Subcutaneous abdominal adipose tissue (tissue), 5 donors: ENCODE measurements around the gene SIVA1.

Experiments
- H3K27ac ChIP-seq: one replicate; pipeline ENCODE4 v1.7.0; 2013; ENCODE audit warnings: low read depth, mild to moderate bottlenecking, inconsistent platforms, low read length, moderate library complexity
- H3K27me3 ChIP-seq, 5 donors: one replicate each; pipeline ENCODE4 v1.7.0; 2013; ENCODE audit warnings: low read length in 5 of 5, inconsistent platforms in 1 of 5; ENCODE audit not compliant: control insufficient read depth in 5 of 5, insufficient read depth in 4 of 5
- H3K36me3 ChIP-seq, 5 donors: one replicate each; pipeline ENCODE4 v1.7.0; 2013; ENCODE audit warnings: low read length in 5 of 5; ENCODE audit not compliant: control insufficient read depth in 5 of 5, insufficient read depth in 5 of 5
- H3K4me1 ChIP-seq, 5 donors: one replicate each; pipeline ENCODE4 v1.7.0; 2013; ENCODE audit warnings: low read length in 5 of 5, mild to moderate bottlenecking in 3 of 5, moderate library complexity in 1 of 5; ENCODE audit not compliant: control insufficient read depth in 5 of 5, insufficient read depth in 5 of 5
- H3K4me3 ChIP-seq, 5 donors: one replicate each; pipeline ENCODE4 v1.7.0; 2013; ENCODE audit warnings: low read length in 5 of 5, low read depth in 1 of 5
- H3K9ac ChIP-seq, 5 donors: one replicate each; pipeline ENCODE4 v1.7.0; 2013; ENCODE audit warnings: low read length in 5 of 5, mild to moderate bottlenecking in 4 of 5, moderate library complexity in 3 of 5
- H3K9me3 ChIP-seq, 5 donors: one replicate each; pipeline ENCODE4 v1.7.0; 2013; ENCODE audit warnings: low read length in 5 of 5; ENCODE audit not compliant: control insufficient read depth in 5 of 5
- donor health status: healthy.
- donor health status: healthy.
- donor health status: healthy.
- donor health status: healthy.
- donor health status: healthy.

The SIVA1 gene

GRCh38 chr14:104719343-104719742 is 33.6 kb upstream of the SIVA1 start:
- Histone ChIP-seq H3K4me3 (no peak overlapping the region), H3K9ac (no peak overlapping the region), H3K4me1 (peaks cover 0 to 38% (median 29%) of the 10 kb centered on the region in 5 donors), H3K36me3 (peaks cover 0 to 68% (median 55%) of the 10 kb centered on the region in 5 donors), H3K9me3 (no peaks in the 10 kb centered on the region), H3K27me3 (no peaks in the 10 kb centered on the region), H3K27ac (no peak overlapping the region)

- no peak overlapping the region for H3K9ac ChIP-seq
- peaks cover 0 to 45% (median 33%) of the 10 kb centered on the region in 5 donors for H3K36me3 ChIP-seq
Observed at GRCh38 chr14:104721505-104722431, 31.2 kb upstream of the SIVA1 start.

GRCh38 chr14:104722938-104723650 is 29.9 kb upstream of the SIVA1 start:
- Histone ChIP-seq H3K9ac (no peak overlapping the region), H3K27me3 (no peaks in the 10 kb centered on the region), H3K4me3 (peak overlapping the region in 3 of 5 donors; percentile 65 to 78 (median 73)), H3K4me1 (peaks cover 0 to 62% (median 48%) of the 10 kb centered on the region in 5 donors), H3K27ac (no peak overlapping the region), H3K9me3 (no peaks in the 10 kb centered on the region), H3K36me3 (peaks cover 0 to 33% (median 28%) of the 10 kb centered on the region in 5 donors)

More at GRCh38 chr14:104721505-104722431, 31.2 kb upstream of the SIVA1 start:
- Histone ChIP-seq H3K27ac (no peak overlapping the region), H3K4me1 (peaks cover 0 to 62% (median 53%) of the 10 kb centered on the region in 5 donors), H3K27me3 (no peaks in the 10 kb centered on the region), H3K9me3 (no peaks in the 10 kb centered on the region), H3K4me3 (no peak overlapping the region)

GRCh38 chr14:104723651-104724406 is 29.1 kb upstream of the SIVA1 start, which contains the start of gene ADSS1:
Gene ADSS1 (plus strand): TSS chr14:104724229. CDS start chr14:104724271, 42 bp downstream.
- Histone ChIP-seq H3K9ac (peak within 1 kb of the TSS in 4 of 5 donors; percentile 37 to 72 (median 52)), H3K27me3 (no peaks in the 10 kb centered on the region), H3K4me3 (peak within 1 kb of the TSS; percentile 35 to 78 (median 67)), H3K9me3 (no peaks in the 10 kb centered on the region), H3K4me1 (peaks cover 0 to 55% (median 41%) of the 10 kb centered on the region in 5 donors), H3K27ac (peak within 1 kb of the TSS; percentile 46), H3K36me3 (peaks cover 0 to 29% (median 24%) of the 10 kb centered on the region in 5 donors)

- Histone ChIP-seq H3K27me3 (no peaks in the 10 kb centered on the region), H3K36me3 (peaks cover 0 to 23% (median 17%) of the 10 kb centered on the region in 5 donors), H3K9ac (peak overlapping the region in 3 of 5 donors; percentile 47 to 72 (median 57)), H3K4me1 (peaks cover 0 to 51% (median 36%) of the 10 kb centered on the region in 5 donors), H3K9me3 (no peaks in the 10 kb centered on the region), H3K4me3 (peak overlapping the region; percentile 35 to 78 (median 61)), H3K27ac (peak overlapping the region; percentile 46)
Observed at GRCh38 chr14:104724407-104724980, 28.5 kb upstream of the SIVA1 start.

- Histone ChIP-seq H3K36me3 (peaks cover 0 to 16% (median 10%) of the 10 kb centered on the region in 5 donors), H3K9ac (peak overlapping the region in 3 of 5 donors; percentile 47 to 72 (median 57)), H3K27ac (peak overlapping the region; percentile 46), H3K27me3 (no peaks in the 10 kb centered on the region), H3K4me1 (peaks cover 0 to 51% (median 36%) of the 10 kb centered on the region in 5 donors), H3K9me3 (no peaks in the 10 kb centered on the region), H3K4me3 (peak overlapping the region in 4 of 5 donors; percentile 27 to 78 (median 63))
Observed at GRCh38 chr14:104724981-104725771, 27.8 kb upstream of the SIVA1 start.

- Histone ChIP-seq H3K36me3 (peaks cover 0 to 10% (median 9%) of the 10 kb centered on the region in 5 donors), H3K27me3 (no peaks in the 10 kb centered on the region), H3K9ac (no peak overlapping the region), H3K27ac (no peak overlapping the region), H3K9me3 (no peaks in the 10 kb centered on the region), H3K4me3 (peak overlapping the region in 2 of 5 donors; percentile 65 to 78), H3K4me1 (peaks cover 0 to 52% (median 36%) of the 10 kb centered on the region in 5 donors)
Observed at GRCh38 chr14:104725772-104726548, 27.0 kb upstream of the SIVA1 start.

GRCh38 chr14:104726600-104727451 is 26.1 kb upstream of the SIVA1 start:
- H3K36me3 ChIP-seq: peaks cover 0 to 2% (median under 1%) of the 10 kb centered on the region in 5 donors
- H3K27me3 ChIP-seq: no peaks in the 10 kb centered on the region
- H3K9ac ChIP-seq: no peak overlapping the region
- H3K4me3 ChIP-seq: no peak overlapping the region
- peaks cover 0 to 61% (median 36%) of the 10 kb centered on the region in 5 donors for H3K4me1 ChIP-seq
- H3K9me3 ChIP-seq: no peaks in the 10 kb centered on the region
- H3K27ac ChIP-seq: no peak overlapping the region
